DOHH2 (cell line): Measurements from ENCODE around the gene AKR1B1.

Experiments
- EZH2phosphoT487 ChIP-seq: fragments of 200-600 bp; sonication (generic); IDR thresholded peaks from 2 replicates; pipeline ENCODE4 v1.6.1; 2017; ENCODE audit warnings: borderline replicate concordance, mild to moderate bottlenecking, antibody characterized with exemption, low read length, moderate library complexity, mixed read lengths
- TF ChIP-seq, protein P1 (sequence below): fragments of 200-600 bp; sonication (generic); IDR thresholded peaks from one replicate; pipeline ENCODE4 v1.5.1; 2014; ENCODE audit warnings: antibody characterized with exemption, mild to moderate bottlenecking, low read depth, low read length; ENCODE audit not compliant: poor library complexity, severe bottlenecking

GRCh38 chr7:134444198-134444960 is 14.5 kb downstream of the AKR1B1 start:
- TF ChIP-seq, protein P1, sequence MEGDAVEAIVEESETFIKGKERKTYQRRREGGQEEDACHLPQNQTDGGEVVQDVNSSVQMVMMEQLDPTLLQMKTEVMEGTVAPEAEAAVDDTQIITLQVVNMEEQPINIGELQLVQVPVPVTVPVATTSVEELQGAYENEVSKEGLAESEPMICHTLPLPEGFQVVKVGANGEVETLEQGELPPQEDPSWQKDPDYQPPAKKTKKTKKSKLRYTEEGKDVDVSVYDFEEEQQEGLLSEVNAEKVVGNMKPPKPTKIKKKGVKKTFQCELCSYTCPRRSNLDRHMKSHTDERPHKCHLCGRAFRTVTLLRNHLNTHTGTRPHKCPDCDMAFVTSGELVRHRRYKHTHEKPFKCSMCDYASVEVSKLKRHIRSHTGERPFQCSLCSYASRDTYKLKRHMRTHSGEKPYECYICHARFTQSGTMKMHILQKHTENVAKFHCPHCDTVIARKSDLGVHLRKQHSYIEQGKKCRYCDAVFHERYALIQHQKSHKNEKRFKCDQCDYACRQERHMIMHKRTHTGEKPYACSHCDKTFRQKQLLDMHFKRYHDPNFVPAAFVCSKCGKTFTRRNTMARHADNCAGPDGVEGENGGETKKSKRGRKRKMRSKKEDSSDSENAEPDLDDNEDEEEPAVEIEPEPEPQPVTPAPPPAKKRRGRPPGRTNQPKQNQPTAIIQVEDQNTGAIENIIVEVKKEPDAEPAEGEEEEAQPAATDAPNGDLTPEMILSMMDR, result no peak
- TF ChIP-seq EZH2phosphoT487, result no peak
